SK-N-MC (cell line): ENCODE measurements around the gene CXXC5.

ENCODE experiments used
- DNase-seq: peaks from one replicate; pipeline ENCODE4 v3.0.0-alpha.2; 2011; ENCODE audit warnings: low read depth, low spot score
- H3K27ac ChIP-seq: fragments of 200-600 bp; sonication (generic); 2 replicates; pipeline ENCODE4 v1.5.1; 2016; ENCODE audit warnings: mixed run types
- H3K36me3 ChIP-seq: fragments of 200-600 bp; sonication (generic); 2 replicates; pipeline ENCODE4 v1.6.1; 2017; ENCODE audit warnings: antibody characterized with exemption, low read length, mixed read lengths; ENCODE audit not compliant: insufficient read depth
- H3K4me3 ChIP-seq: fragments of 200-600 bp; sonication (generic); 2 replicates; pipeline ENCODE4 v1.5.1; 2016
- H3K9ac ChIP-seq: fragments of 200-600 bp; sonication (generic); 2 replicates; pipeline ENCODE4 v1.8.0; 2017; ENCODE audit warnings: mixed run types, mixed read lengths; ENCODE audit not compliant: insufficient read length
- H3K9me3 ChIP-seq: fragments of 200-600 bp; sonication (generic); 2 replicates; pipeline ENCODE4 v1.6.1; 2017; ENCODE audit warnings: low read depth, mild to moderate bottlenecking, antibody characterized with exemption, low read length, moderate library complexity, mixed read lengths
- EZH2 ChIP-seq: fragments of 200-600 bp; sonication (generic); IDR thresholded peaks from one replicate; pipeline ENCODE4 v1.6.1; 2017; ENCODE audit warnings: antibody characterized with exemption
- FOXP2 ChIP-seq: optimal IDR thresholded peaks from 2 replicates; pipeline ENCODE3; 2011; ENCODE audit warnings: mild to moderate bottlenecking, moderate library complexity; ENCODE audit not compliant: insufficient read depth; ENCODE audit errors: extremely low read length, control extremely low read depth
- POLR2AphosphoS5 ChIP-seq: IDR thresholded peaks from 2 replicates; pipeline ENCODE4 v1.6.1; 2012; ENCODE audit warnings: mild to moderate bottlenecking, low read depth, low read length, borderline replicate concordance

Gene CXXC5

GRCh38 chr5:139649082-139649991, 1.2 kb downstream of the CXXC5 start:
- H3K36me3 ChIP-seq, result no peaks in the 10 kb centered on the region
- H3K9me3 ChIP-seq, result no peaks in the 10 kb centered on the region
- TF ChIP-seq EZH2 (no peak), FOXP2 (no peak), POLR2AphosphoS5 (no peak)
- DNase-seq, result no peak
- peak overlapping the region; percentile 64 for H3K9ac ChIP-seq
- no peak overlapping the region for H3K27ac ChIP-seq
- H3K4me3 ChIP-seq, result peak overlapping the region; percentile 94

DNA sequence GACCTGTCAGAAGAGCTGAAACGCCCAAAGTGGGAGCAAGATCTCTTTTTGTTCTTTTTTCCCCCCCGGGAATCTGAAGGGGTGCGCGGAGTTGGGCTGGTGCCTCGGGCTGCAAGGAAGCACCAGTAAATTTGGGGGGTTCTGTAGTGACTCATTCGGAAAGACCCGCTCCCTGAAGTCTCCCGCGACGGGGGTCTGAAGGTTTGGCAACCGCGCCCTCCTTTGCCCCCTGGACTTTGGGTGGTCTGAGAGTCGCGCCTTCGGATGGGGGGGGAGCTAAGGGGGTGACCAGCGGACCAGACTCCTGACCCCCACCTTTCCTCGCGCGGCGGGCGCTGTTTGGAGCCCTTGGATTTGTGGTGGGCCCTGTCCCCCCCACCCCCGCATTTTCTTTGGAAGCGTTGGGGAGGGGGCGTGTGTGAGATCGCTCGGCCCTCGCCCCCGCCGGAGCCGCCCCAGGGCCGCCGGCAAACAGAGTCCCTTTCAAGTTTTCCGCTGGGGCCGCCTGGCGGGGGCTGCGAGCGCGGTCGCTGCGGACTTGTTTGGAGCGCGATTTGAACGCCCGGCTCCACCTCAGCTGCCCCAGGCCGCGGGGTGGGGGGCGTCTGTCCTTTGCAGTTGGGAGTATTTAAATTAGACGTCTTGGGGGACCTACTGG, 2.0 kb downstream of the CXXC5 start:
- Histone ChIP-seq H3K4me3 (peak overlapping the region; percentile 94), H3K9ac (peak overlapping the region; percentile 64), H3K27ac (no peak overlapping the region), H3K36me3 (no peaks in the 10 kb centered on the region), H3K9me3 (no peaks in the 10 kb centered on the region)
- no peak for DNase-seq
- TF ChIP-seq EZH2 (no peak), FOXP2 (no peak), POLR2AphosphoS5 (no peak)

DNA sequence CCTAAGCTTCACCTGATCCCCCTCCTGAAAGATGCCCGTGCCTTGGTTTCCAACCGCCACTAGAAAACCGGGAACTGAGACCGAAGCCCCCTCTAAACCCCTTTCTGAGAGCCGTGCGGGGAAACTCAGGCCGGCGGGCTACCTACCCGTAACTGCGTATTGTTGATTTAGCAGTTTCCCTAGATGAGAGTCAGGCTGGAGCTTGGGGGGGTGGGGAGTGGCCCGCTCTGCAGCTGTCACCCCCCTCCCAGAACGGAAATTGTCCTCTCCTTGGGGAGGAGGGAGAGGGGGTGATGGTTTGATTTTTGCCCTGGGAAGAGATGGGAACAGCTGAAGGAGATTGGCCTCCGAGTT, 2.5 kb downstream of the CXXC5 start:
- Histone ChIP-seq H3K4me3 (peak overlapping the region; percentile 94), H3K9ac (peak overlapping the region; percentile 64), H3K36me3 (no peaks in the 10 kb centered on the region), H3K9me3 (no peaks in the 10 kb centered on the region), H3K27ac (no peak overlapping the region)
- no peak for TF ChIP-seq POLR2AphosphoS5
- no peak for TF ChIP-seq EZH2
- no peak for TF ChIP-seq FOXP2
- no peak for DNase-seq

- H3K36me3 ChIP-seq, result no peaks in the 10 kb centered on the region
- no peak overlapping the region for H3K9ac ChIP-seq
- TF ChIP-seq POLR2AphosphoS5, result no peak
- TF ChIP-seq EZH2, result no peak
- TF ChIP-seq FOXP2, result no peak
- DNase-seq, result no peak
- H3K9me3 ChIP-seq, result no peaks in the 10 kb centered on the region
- H3K4me3 ChIP-seq, result peak overlapping the region; percentile 94
- peak overlapping the region; percentile 75; the same call in 1 of the 2 replicates for H3K27ac ChIP-seq
Observed at GRCh38 chr5:139651043-139651834, 3.1 kb downstream of the CXXC5 start.

GRCh38 chr5:139651853-139652787, 4.0 kb downstream of the CXXC5 start:
- peak overlapping the region; percentile 62 for H3K4me3 ChIP-seq
- peak overlapping the region; percentile 88 for H3K27ac ChIP-seq
- peak overlapping the region; percentile 13 for H3K9ac ChIP-seq
- no peak for TF ChIP-seq POLR2AphosphoS5
- TF ChIP-seq EZH2, result no peak
- TF ChIP-seq FOXP2, result no peak
- H3K9me3 ChIP-seq, result no peaks in the 10 kb centered on the region
- no peak for DNase-seq
- H3K36me3 ChIP-seq, result no peaks in the 10 kb centered on the region

GRCh38 chr5:139652788-139653241, 4.7 kb downstream of the CXXC5 start:
- Histone ChIP-seq H3K27ac (peak overlapping the region; percentile 88), H3K36me3 (no peaks in the 10 kb centered on the region), H3K9ac (peak overlapping the region; percentile 13), H3K9me3 (no peaks in the 10 kb centered on the region), H3K4me3 (peak overlapping the region; percentile 62)
- DNase-seq, result no peak
- TF ChIP-seq FOXP2 (no peak), EZH2 (no peak), POLR2AphosphoS5 (no peak)

DNA sequence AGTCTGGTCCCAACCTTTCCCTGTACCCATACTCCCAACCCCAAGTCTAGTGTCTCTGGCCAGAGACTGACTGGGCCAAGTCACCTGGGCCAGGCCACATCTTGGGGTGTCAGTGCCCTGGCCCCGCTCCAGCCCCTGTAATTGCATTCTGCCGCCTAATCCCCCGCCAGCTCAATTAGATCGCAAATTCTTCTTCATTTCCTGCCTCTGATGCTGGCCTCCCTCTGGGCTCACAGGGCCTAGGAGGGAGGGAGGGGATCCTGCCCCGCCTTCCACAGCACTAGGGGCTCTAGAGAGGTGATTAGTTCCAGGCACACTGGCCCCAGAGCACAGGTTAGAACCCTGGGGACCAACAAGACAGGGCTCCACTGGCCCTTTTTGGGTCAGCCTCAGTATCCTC, 5.5 kb downstream of the CXXC5 start:
- Histone ChIP-seq H3K9ac (no peak overlapping the region), H3K36me3 (no peaks in the 10 kb centered on the region), H3K4me3 (peak overlapping the region; percentile 62), H3K9me3 (no peaks in the 10 kb centered on the region), H3K27ac (peak overlapping the region; percentile 88; the same call in 1 of the 2 replicates)
- TF ChIP-seq POLR2AphosphoS5 (no peak), EZH2 (no peak), FOXP2 (no peak)
- DNase-seq, result no peak
